PC-9 (cell line): ENCODE data around the gene EXOC4. TPM values are rescaled to one million over a fixed set of nuclear protein-coding genes. Genes with fewer than 3 reads are reported as not detected.

Experiments
- BruUV-seq: library from RNA; stranded (reverse); fragments of 400-500 nt; replicated peaks from 2 replicates; lab custom pipeline; 2021; lab: Mats Ljungman, UMichigan
- CTCF ChIA-PET: fragments of 300-600 bp; sonication (Branson Sonifier 250); formaldehyde crosslinking; loops from one replicate; lab custom pipeline; 2022; ENCODE audit warnings: antibody characterized with exemption; lab: Charles Lee
- POLR2A ChIA-PET: fragments of 300-600 bp; sonication (Branson Sonifier 250); formaldehyde crosslinking; loops from one replicate; lab custom pipeline; 2022; ENCODE audit warnings: antibody characterized with exemption; ENCODE audit not compliant: unreplicated experiment; lab: Charles Lee
- DNase-seq, 2 experiments: peaks; one replicate each; pipeline versions ENCODE4 v3.0.0 to v3.0.0-alpha.2; 2015 to 2022; ENCODE audit warnings: mixed read lengths in 1 of 2
- H2AFZ ChIP-seq: fragments of 200-600 bp; sonication (generic); 2 replicates; pipeline ENCODE4 v1.8.1; 2017; ENCODE audit warnings: antibody characterized with exemption
- H3F3A ChIP-seq: fragments of 200-600 bp; sonication (generic); 2 replicates; pipeline ENCODE4 v1.8.1; 2017; ENCODE audit warnings: antibody characterized with exemption, mild to moderate bottlenecking, low read depth; ENCODE audit not compliant: insufficient read depth
- H3K27ac ChIP-seq: fragments of 200-600 bp; sonication (generic); 2 replicates; pipeline ENCODE4 v1.6.1; 2016; ENCODE audit warnings: mixed run types
- H3K27me3 ChIP-seq: fragments of 200-600 bp; sonication (generic); 2 replicates; pipeline ENCODE4 v1.6.1; 2016; ENCODE audit warnings: low read depth, mixed run types; ENCODE audit not compliant: insufficient read depth
- H3K36me3 ChIP-seq: fragments of 200-600 bp; sonication (generic); 2 replicates; pipeline ENCODE4 v1.6.1; 2016; ENCODE audit warnings: low read depth, mixed run types
- H3K4me1 ChIP-seq: fragments of 200-600 bp; sonication (generic); replicated peaks from 2 replicates; pipeline ENCODE4 v1.6.1; 2016; ENCODE audit warnings: mixed run types; ENCODE audit not compliant: insufficient read depth
- H3K4me2 ChIP-seq: fragments of 200-600 bp; sonication (generic); 2 replicates; pipeline ENCODE4 v1.6.1; 2017; ENCODE audit warnings: mixed run types
- H3K4me3 ChIP-seq: fragments of 200-600 bp; sonication (generic); 2 replicates; pipeline ENCODE4 v1.6.1; 2016; ENCODE audit warnings: mixed run types
- H3K79me2 ChIP-seq: fragments of 200-600 bp; sonication (generic); 2 replicates; pipeline ENCODE4 v1.6.1; 2017; ENCODE audit warnings: low read depth, mixed run types
- H3K9me2 ChIP-seq: fragments of 200-600 bp; sonication (generic); 2 replicates; pipeline ENCODE4 v1.8.1; 2017; ENCODE audit warnings: mild to moderate bottlenecking; ENCODE audit not compliant: insufficient read depth
- H3K9me3 ChIP-seq: fragments of 200-600 bp; sonication (generic); 2 replicates; pipeline ENCODE4 v1.8.1; 2016; ENCODE audit warnings: low read depth; ENCODE audit not compliant: insufficient read depth
- H4K20me1 ChIP-seq: fragments of 200-600 bp; sonication (generic); 2 replicates; pipeline ENCODE4 v1.8.1; 2017; ENCODE audit not compliant: insufficient read depth
- EZH2 ChIP-seq: fragments of 200-600 bp; sonication (generic); IDR thresholded peaks from 2 replicates; pipeline ENCODE4 v1.8.0; 2017; ENCODE audit warnings: antibody characterized with exemption, low read depth
- intact Hi-C: fragments of 100-400 bp; cut with micrococcal nuclease; formaldehyde crosslinking; loops from one replicate; pipeline ENCODE4 v1.10.0; 2022; ENCODE audit not compliant: unreplicated experiment
- total RNA-seq: library from RNA; stranded (reverse); gene quantifications from 2 replicates; pipeline ENCODE4 v1.2.3, GENCODE V29; 2021
- TF ChIP-seq, protein P1 (sequence below): fragments of 200-600 bp; sonication (generic); conservative IDR thresholded peaks from 2 replicates; pipeline ENCODE4 v1.6.1; 2017; ENCODE audit warnings: mixed run types, antibody characterized with exemption, mild to moderate bottlenecking, moderate library complexity

The EXOC4 gene
- total RNA-seq, 1 experiment from 2014 or later: 101 TPM

GRCh38 chr7:133664528-133664927 lies 411.6 kb downstream of the EXOC4 start:
- TF ChIP-seq EZH2: no peak
- TF ChIP-seq, protein P1, sequence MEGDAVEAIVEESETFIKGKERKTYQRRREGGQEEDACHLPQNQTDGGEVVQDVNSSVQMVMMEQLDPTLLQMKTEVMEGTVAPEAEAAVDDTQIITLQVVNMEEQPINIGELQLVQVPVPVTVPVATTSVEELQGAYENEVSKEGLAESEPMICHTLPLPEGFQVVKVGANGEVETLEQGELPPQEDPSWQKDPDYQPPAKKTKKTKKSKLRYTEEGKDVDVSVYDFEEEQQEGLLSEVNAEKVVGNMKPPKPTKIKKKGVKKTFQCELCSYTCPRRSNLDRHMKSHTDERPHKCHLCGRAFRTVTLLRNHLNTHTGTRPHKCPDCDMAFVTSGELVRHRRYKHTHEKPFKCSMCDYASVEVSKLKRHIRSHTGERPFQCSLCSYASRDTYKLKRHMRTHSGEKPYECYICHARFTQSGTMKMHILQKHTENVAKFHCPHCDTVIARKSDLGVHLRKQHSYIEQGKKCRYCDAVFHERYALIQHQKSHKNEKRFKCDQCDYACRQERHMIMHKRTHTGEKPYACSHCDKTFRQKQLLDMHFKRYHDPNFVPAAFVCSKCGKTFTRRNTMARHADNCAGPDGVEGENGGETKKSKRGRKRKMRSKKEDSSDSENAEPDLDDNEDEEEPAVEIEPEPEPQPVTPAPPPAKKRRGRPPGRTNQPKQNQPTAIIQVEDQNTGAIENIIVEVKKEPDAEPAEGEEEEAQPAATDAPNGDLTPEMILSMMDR: no peak
- Histone ChIP-seq H3K27ac (no peak overlapping the region), H3K9me2 (peaks cover 8% of the 10 kb centered on the region; the same call in 1 of the 2 replicates), H3K36me3 (no peaks in the 10 kb centered on the region), H3K27me3 (no peaks in the 10 kb centered on the region), H3F3A (no peaks in the 10 kb centered on the region), H3K9me3 (no peaks in the 10 kb centered on the region), H2AFZ (no peak overlapping the region), H3K79me2 (no peaks in the 10 kb centered on the region), H4K20me1 (no peaks in the 10 kb centered on the region), H3K4me3 (no peak overlapping the region), H3K4me2 (no peak overlapping the region), H3K4me1 (no peaks in the 10 kb centered on the region)
- no TSS peak for BruUV-seq
- ChIA-PET POLR2A (interaction anchor here (0.6 kb wide), 1 partner anchor 1384 kb away, joined by 3 read pairs; no protein-coding TSS in a partner anchor), CTCF (no interaction called here)
- intact Hi-C loops: no loop called here
- no peak for DNase-seq

DNA sequence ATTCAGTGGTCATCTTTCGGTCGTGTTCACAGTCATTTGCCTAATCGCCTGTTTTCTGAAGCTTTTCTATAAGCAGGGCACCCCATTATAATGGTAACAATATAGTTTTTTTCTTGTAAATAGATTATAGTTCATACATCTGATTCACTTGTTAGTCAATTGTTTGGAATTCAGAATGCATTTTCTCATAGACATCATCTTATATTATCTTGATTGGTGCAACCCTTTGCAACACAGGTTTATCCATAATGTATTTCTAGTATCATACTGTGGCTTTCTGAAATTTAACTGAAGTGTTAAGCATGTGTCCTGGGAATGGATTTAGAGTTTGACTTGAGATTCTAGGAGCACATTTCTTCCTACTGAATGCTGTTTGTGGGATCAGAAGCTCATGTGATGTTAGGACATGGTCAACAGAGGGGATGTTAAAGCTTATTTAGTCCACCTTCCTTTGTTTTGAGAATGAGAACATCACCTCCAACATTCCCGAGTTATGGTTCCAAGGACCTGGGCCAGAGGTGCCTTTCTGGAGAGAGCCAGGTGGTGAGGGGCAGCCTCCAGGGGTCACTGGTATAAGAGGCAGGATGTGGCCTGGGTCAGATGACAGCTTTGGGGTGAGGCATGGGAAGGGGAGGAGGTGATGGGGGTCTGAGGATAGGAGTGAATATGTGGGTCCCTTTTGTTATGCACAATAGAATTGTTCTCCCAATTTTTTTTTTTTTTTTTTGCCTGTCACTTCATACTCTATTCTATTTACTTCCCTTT lies 415.6 kb downstream of the EXOC4 start:
- no peaks in the 10 kb centered on the region for H4K20me1 ChIP-seq
- no peak overlapping the region for H2AFZ ChIP-seq
- BruUV-seq: no TSS peak
- no peak overlapping the region for H3K27ac ChIP-seq
- no peaks in the 10 kb centered on the region for H3K27me3 ChIP-seq
- H3K4me3 ChIP-seq: no peak overlapping the region
- no peaks in the 10 kb centered on the region for H3F3A ChIP-seq
- H3K4me1 ChIP-seq: no peaks in the 10 kb centered on the region
- TF ChIP-seq, protein P1: no peak
- no peak for TF ChIP-seq EZH2
- POLR2A ChIA-PET: no interaction called here
- H3K36me3 ChIP-seq: no peaks in the 10 kb centered on the region
- no peak overlapping the region for H3K4me2 ChIP-seq
- peaks cover 8% of the 10 kb centered on the region; the same call in 1 of the 2 replicates for H3K9me2 ChIP-seq
- DNase-seq: no peak
- H3K79me2 ChIP-seq: no peaks in the 10 kb centered on the region
- CTCF ChIA-PET: no interaction called here
- H3K9me3 ChIP-seq: no peaks in the 10 kb centered on the region
- intact Hi-C loops: no loop called here

DNA sequence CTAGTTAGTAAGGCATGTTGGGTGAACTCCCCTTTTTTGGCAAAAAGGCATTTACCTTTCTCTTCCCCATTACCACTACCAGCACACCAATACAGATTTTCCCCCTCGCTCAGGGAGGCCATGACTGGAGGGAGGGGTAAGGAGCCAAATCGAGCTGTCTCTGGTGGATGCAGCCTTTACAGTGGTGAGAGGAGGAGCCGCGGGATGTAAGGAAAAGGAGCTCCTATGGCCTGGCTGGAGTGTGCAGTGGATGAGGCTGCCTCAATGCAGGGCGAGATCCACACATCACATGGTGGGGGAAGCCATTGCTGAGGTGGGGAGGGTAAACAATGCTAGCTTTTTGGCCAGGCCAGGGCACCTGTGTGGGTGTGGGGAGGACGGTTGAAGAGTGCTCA lies 416.2 kb downstream of the EXOC4 start:
- CTCF ChIA-PET: no interaction called here
- DNase-seq: no peak
- intact Hi-C loops: no loop called here
- no peaks in the 10 kb centered on the region for H3F3A ChIP-seq
- POLR2A ChIA-PET: no interaction called here
- no peaks in the 10 kb centered on the region for H4K20me1 ChIP-seq
- H3K27ac ChIP-seq: no peak overlapping the region
- no peaks in the 10 kb centered on the region for H3K27me3 ChIP-seq
- H3K4me3 ChIP-seq: no peak overlapping the region
- no peak overlapping the region for H3K4me2 ChIP-seq
- no peak overlapping the region for H2AFZ ChIP-seq
- no peaks in the 10 kb centered on the region for H3K4me1 ChIP-seq
- BruUV-seq: no TSS peak
- no peaks in the 10 kb centered on the region for H3K79me2 ChIP-seq
- no peaks in the 10 kb centered on the region for H3K9me3 ChIP-seq
- TF ChIP-seq EZH2: no peak
- TF ChIP-seq, protein P1: no peak
- H3K9me2 ChIP-seq: peaks cover 8% of the 10 kb centered on the region; the same call in 1 of the 2 replicates
- no peaks in the 10 kb centered on the region for H3K36me3 ChIP-seq
